Activated CD4-positive, alpha-beta T cell treated with anti-CD3 and anti-CD28 coated beads for 24 hours (primary cell): Measurements from ENCODE around the gene MGST3.
"Not testable (repeated sequence)": the region's sequence is repeated elsewhere in the genome, so short reads cannot be mapped to it uniquely, and the experiment has no call there.

ENCODE experiments used
- DNase-seq, 2 donors: peaks; one replicate each; pipeline ENCODE4 v3.0.0-alpha.2; 2020; ENCODE audit warnings: low read depth in 2 of 2

Gene MGST3

DNA sequence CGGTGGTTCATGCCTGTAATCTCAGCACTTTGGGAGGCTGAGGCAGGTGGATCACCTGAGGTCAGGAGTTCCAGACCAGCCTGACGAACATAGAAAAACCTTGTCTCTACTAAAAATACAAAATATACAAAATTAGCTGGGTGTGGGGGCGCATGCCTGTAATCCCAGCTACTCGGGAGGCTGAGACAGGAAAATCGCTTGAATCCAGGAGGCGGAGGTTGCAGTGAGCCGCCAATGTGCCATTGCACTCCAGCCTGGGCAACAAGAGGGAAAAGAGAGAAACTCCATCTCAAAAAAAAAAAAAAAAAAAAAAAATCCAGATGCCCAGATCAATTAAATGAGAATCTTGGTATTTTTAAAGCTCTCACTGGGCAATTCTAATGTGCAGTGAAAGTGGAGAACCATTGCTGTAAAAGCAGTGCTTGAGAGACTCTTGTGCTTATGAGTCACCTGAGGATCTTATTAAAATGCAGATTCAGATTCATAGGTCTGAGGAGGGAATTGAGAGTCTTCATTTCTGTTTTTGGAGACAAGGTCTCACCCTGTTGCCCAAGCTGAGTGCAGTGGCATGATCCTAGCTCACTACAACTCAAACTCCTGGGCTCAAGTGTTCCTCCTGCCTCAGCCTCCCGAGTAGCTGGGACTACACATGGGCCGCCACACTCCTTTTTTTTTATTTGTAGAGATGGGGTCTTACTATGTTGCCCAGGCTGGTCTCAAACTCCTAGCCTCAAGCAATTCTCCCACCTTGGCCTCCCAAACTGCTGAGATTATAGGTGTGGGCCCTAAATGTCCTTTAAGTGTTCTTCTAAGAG is 27.9 kb downstream of the MGST3 start:
- DNase-seq: not testable (repeated sequence)

GRCh38 chr1:165659581-165659895 is 28.5 kb downstream of the MGST3 start:
- no peak for DNase-seq

- no peak for DNase-seq
Measured at GRCh38 chr1:165661703-165662102, 30.7 kb downstream of the MGST3 start.

GRCh38 chr1:165662186-165662585 is 31.2 kb downstream of the MGST3 start:
- DNase-seq: no peak

GRCh38 chr1:165666152-165666825 is 35.3 kb downstream of the MGST3 start:
- DNase-seq: no peak

GRCh38 chr1:165668184-165668583 is 37.1 kb downstream of the MGST3 start:
- no peak for DNase-seq

- DNase-seq: no peak
Measured at GRCh38 chr1:165671526-165671925, 40.5 kb downstream of the MGST3 start.

DNA sequence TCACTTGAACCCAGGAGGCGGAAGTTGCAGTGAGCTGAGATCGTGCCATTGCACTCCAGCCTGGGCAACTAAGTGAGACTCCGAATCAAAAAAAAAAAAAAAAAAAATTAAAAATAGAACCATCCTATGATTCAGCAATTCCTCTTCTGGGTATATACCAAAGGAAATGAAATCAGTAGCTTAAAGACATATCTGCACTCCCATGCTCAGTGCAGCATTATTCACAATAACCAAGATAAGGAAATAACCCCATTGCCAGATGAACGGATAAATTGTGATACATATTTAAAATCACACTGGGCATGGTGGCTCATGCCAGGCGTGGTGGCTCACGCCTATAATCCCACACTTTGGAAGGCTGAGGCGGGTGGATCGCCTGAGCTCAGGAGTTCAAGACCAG is 43.6 kb downstream of the MGST3 start:
- DNase-seq: no peak

- no peak for DNase-seq
Measured at GRCh38 chr1:165675794-165676193, 44.8 kb downstream of the MGST3 start.

DNA sequence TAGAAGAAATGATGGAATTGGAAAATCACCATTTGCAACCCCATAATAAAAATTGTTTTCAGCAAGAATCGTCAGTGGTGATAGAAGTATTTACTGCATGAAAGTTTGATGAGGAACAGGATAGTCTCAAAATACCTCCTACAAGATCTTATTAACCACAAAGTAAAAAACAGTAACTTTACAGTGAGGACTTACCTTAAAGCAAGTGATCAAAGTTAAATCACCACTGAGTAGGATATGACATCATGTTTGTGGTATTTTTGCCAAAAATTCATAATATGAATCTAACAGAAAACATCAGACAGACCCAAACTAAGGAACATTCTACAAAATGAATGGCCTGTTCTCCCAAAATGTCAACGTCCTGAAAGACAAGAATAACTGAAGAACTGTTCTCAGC is 47.5 kb downstream of the MGST3 start:
- no peak for DNase-seq

DNA sequence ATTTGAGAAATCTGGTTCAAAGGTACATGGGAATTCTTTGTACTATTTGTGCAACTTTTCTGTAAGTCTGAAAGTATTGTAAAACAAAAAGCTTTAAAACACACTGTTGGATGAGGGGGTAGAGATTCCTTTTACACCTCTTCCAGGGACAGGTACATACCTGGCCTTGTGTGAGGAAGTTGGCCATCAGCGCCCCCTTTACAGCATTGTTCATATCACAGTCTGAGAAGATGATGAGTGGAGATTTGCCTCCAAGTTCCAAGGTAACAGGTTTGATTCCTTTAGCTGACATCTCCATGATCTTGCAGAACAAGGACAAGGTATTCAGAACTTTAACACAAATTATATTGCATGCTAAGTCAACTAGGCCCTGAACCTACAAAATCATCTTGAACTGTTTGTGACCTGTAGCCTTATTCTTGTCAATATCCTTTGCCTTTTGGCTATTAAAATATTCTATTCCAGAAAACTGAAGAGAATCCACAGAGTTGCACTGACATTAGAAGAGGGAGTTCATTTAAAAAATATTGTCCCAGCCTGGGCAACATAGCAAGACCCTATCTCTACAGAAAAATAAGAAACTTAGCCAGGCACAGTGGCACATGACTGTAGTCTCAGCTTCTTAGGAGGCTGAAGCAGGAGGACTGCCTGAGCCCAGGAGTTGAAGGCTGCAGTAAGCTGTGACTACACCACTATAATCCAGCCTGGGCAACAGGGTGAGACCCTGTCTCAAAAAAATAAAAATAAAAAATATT is 48.4 kb downstream of the MGST3 start:
- DNase-seq: no peak

- no peak for DNase-seq
Measured at GRCh38 chr1:165680303-165680702, 49.3 kb downstream of the MGST3 start.

DNA sequence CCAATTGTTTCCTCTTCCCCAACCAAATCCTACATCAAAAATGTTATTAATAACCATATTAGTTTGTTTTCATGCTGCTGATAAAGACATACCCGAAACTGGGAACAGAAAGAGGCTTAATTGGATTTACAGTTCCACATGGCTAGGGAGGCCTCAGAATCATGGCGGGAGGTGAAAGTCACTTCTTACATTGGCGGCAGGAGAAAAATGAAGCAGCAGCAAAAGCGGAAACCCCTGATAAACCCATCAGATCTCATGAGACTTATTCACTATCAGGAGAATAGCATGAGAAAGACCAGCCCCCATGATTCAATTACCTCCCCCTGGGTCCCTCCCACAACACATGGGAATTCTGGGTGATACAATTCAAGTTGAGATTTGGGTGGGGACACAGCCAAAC is 49.7 kb downstream of the MGST3 start:
- not testable (repeated sequence) for DNase-seq

DNA sequence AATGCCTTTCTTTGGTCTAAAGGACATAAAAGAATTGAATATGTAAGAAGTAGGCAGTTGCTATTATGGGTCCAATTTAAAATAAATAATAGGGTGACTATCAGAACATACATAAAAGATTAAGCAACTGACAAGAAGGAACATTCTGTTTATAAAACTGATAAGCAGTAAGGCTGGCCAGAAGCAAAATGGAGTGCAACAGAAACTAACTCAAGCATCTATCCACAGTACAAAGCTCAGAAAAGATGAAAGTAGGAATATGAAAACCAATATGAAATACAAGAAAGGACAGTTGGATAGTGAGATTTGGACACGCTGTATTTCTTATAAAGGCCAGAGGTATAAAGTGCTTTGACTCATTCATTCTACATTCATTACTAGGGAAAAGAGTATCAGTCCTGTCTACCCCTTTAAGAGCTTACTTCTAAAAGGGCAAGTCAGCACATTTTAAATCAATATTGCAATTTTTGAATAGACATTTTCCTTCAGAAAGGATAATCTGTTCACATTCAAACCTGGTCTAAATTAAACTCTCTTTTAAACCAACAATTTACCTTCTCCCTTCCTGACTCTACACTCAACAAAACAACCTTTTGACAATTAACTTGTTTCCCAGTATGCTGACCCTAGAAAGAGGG is 52.9 kb downstream of the MGST3 start:
- DNase-seq: no peak

- no peak for DNase-seq
Measured at GRCh38 chr1:165686121-165686970, 55.3 kb downstream of the MGST3 start.

DNA sequence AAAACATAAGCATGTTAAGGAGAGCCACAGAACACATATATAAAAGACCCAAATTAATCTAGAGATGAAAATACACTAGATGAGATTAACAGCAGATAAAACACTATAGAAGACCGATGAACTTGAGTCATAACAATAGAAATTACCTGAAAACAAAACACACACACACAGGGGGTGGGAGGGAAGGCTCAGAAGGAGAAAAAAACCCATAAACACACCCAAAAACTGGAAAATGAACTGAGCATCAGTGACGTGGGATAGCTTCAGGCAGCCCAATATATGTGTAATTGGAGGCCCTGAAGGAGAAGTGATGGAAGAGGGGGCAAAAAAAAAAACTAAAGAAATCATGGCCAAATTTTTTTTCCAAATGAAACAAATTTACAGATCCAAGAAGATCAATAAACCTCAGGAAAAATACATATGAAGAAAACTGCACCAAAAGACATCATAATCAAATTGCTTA is 56.0 kb downstream of the MGST3 start:
- DNase-seq: no peak

- no peak for DNase-seq
Measured at GRCh38 chr1:165688046-165688445, 57.0 kb downstream of the MGST3 start.

DNA sequence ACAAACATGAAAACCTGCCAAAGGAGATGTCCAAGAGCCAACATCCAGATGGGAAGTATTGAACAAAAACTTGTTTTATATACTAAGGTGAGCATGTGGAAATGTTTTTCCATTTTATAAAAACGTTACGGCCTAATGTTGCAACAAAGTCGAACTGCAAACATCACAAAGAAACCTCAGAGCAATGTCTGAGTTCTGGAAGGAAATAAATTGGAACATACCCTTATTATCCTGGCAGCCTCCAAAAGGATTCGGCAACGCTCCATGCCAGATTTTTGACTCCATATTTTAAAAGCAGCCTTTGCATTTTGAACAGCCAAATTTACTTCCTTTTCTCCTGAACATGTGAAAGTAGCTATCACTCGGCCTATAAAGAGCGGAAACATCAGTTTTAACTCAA is 64.0 kb downstream of the MGST3 start:
- no peak for DNase-seq

DNA sequence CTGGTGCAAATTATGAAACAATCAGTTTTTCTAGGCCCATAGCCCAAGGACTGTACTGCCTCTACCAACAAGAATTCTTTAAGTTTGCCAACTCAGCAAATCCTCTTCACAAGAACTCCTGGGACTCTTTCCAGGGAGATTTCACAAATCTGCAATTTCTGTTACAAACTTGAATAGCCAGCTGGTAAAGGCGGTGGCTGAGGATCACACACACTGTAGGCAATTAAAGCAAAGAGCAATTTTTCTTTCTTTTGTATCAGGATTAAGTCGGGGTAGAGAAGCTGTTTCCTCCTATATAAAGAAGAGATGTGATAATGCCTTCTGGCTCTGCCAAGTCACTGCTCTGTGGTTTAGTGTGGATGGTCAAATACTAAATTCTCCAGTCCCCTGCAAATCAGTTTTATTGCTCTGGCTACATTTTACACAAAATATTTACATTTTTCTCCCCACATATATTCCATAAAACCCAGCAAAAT is 65.6 kb downstream of the MGST3 start:
- no peak for DNase-seq

- DNase-seq: no peak
Measured at GRCh38 chr1:165697491-165697880, 66.5 kb downstream of the MGST3 start.
